Thoracic aorta (tissue), 2 donors: Measurements from ENCODE around the gene GK2. TPM values are rescaled to one million over a fixed set of nuclear protein-coding genes. Genes with fewer than 3 reads are reported as not detected.

ENCODE experiments used
- ATAC-seq: fragments of 150-250 bp; one replicate; pipeline ENCODE4 v1.8.0; 2017; ENCODE audit warnings: low read depth; ENCODE audit not compliant: insufficient number of reproducible peaks, low FRiP score
- DNase-seq: peaks from one replicate; pipeline ENCODE4 v3.0.0-alpha.2; 2020; ENCODE audit warnings: low spot score
- H3K27ac ChIP-seq, 2 donors: fragments of 200-600 bp; sonication (generic); 1 replicate in 1 of 2; 2 replicates in 1 of 2; pipeline ENCODE4 v1.5.1; 2016; ENCODE audit warnings: mild to moderate bottlenecking in 2 of 2, moderate library complexity in 2 of 2
- H3K27me3 ChIP-seq: fragments of 200-600 bp; sonication (generic); replicated peaks from 2 replicates; pipeline ENCODE4 v1.6.0; 2016; ENCODE audit warnings: mild to moderate bottlenecking; ENCODE audit not compliant: insufficient read depth
- H3K36me3 ChIP-seq: fragments of 200-600 bp; sonication (generic); one replicate; pipeline ENCODE4 v1.5.1; 2016
- H3K4me1 ChIP-seq, 2 donors: fragments of 200-600 bp; sonication (generic); 1 replicate in 1 of 2; 2 replicates in 1 of 2; pipeline versions ENCODE4 v1.5.1 to v1.6.0; 2016; ENCODE audit warnings: low read depth in 2 of 2, mild to moderate bottlenecking in 1 of 2; ENCODE audit not compliant: control insufficient read depth in 1 of 2
- H3K4me3 ChIP-seq: fragments of 200-600 bp; sonication (generic); 2 replicates; pipeline ENCODE4 v1.5.1; 2016; ENCODE audit warnings: mild to moderate bottlenecking
- H3K9me3 ChIP-seq: fragments of 200-600 bp; sonication (generic); 2 replicates; pipeline ENCODE4 v1.5.1; 2016
- CTCF ChIP-seq: fragments of 200-600 bp; sonication (generic); IDR thresholded peaks from one replicate; pipeline ENCODE4 v1.5.1; 2019; ENCODE audit warnings: antibody characterized with exemption
- total RNA-seq, 2 donors: library from RNA; depleted of rRNA; stranded (reverse); fragments of >200 nt; gene quantifications; one replicate each; pipeline versions ENCODE4 v1.1.0 to v1.2.3, GENCODE V29; 2016

Gene GK2
- total RNA-seq, 2 donors from 2014 or later = not detected

- no peak for DNase-seq
- no peak for ATAC-seq
- Histone ChIP-seq H3K36me3 (no peaks in the 10 kb centered on the region), H3K27ac (no peak overlapping the region), H3K4me3 (no peak overlapping the region), H3K4me1 (peaks cover 0 to 15% of the 10 kb centered on the region in 2 donors), H3K27me3 (no peaks in the 10 kb centered on the region), H3K9me3 (no peaks in the 10 kb centered on the region)
- no peak for TF ChIP-seq CTCF
Measured at GRCh38 chr4:79426989-79427388, 19.0 kb upstream of the GK2 start.

DNA sequence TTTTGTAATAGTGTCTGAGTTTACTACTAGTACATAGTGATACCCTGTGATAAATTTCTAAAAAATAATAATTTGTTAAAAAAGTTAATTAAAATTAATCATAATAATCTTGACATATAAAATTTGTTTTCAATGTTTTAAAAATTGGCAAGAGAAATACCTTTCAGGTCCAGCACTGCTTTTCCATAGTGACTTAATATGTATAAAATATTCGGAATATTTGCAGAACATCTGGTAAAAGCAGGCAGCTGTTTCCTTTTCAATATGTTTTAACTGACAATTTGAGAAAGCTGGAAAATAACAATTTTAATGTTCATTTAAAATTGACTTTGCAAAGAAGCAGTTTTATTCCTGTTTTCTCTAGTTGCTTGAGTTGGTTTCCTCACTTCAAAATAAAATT, 17.6 kb upstream of the GK2 start:
- Histone ChIP-seq H3K27me3 (no peaks in the 10 kb centered on the region), H3K4me3 (no peak overlapping the region), H3K4me1 (peaks cover 0 to 15% of the 10 kb centered on the region in 2 donors), H3K36me3 (no peaks in the 10 kb centered on the region), H3K27ac (no peak overlapping the region), H3K9me3 (no peaks in the 10 kb centered on the region)
- no peak for DNase-seq
- no peak for ATAC-seq
- no peak for TF ChIP-seq CTCF

DNA sequence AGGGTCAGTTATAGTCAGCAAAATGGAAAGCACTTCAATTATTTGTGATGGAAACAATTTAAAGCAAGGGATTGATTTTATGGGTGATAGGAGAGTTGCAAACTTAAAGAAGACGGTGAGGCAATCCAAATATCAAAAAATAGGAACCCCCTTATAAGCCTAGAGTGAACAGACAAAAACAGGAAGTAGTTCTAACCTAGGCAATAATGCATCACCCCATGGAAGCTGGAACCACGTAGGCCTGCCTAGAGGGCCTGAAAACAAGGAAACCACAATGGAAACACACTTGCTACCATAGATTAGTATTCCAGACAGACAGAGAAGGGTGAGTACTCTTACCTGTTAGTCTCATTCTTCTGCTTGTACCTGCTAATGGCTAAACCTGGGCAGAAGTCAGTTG, 13.5 kb upstream of the GK2 start:
- no peak overlapping the region for H3K4me3 ChIP-seq
- no peak overlapping the region for H3K27ac ChIP-seq
- no peaks in the 10 kb centered on the region for H3K9me3 ChIP-seq
- no peaks in the 10 kb centered on the region for H3K36me3 ChIP-seq
- no peaks in the 10 kb centered on the region for H3K4me1 ChIP-seq
- no peaks in the 10 kb centered on the region for H3K27me3 ChIP-seq
- TF ChIP-seq CTCF = no peak
- ATAC-seq (no peak), DNase-seq (no peak)

DNA sequence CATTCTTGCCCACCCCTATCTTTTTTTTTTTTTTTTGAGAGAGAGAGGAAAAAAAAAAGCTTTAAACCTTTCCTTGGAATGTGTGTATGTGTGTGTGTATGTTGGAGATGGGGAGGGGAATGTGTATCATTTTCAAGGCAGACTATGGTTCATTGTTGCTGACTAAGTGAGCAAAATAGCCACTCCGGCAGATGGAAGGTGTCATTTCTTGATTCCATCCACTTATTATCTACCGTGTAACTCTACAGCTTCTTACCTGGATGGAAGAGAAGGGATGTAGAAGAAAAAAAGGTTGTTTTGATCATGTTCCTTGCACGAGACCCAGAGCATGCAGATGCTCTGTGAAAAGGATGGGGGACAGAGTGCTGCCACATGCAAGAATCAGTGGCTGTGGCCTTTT, 5.9 kb upstream of the GK2 start:
- no peaks in the 10 kb centered on the region for H3K27me3 ChIP-seq
- H3K27ac ChIP-seq = no peak overlapping the region
- TF ChIP-seq CTCF = no peak
- no peak for ATAC-seq
- no peaks in the 10 kb centered on the region for H3K9me3 ChIP-seq
- no peak for DNase-seq
- H3K36me3 ChIP-seq = no peaks in the 10 kb centered on the region
- H3K4me3 ChIP-seq = no peak overlapping the region
- H3K4me1 ChIP-seq = no peaks in the 10 kb centered on the region

GRCh38 chr4:79413032-79413885, 5.2 kb upstream of the GK2 start:
- H3K27ac ChIP-seq = no peak overlapping the region
- TF ChIP-seq CTCF = no peak

More at GRCh38 chr4:79413032-79413885, 5.2 kb upstream of the GK2 start:
- ATAC-seq (no peak), DNase-seq (no peak)
- Histone ChIP-seq H3K4me1 (no peaks in the 10 kb centered on the region), H3K36me3 (no peaks in the 10 kb centered on the region), H3K4me3 (no peak overlapping the region), H3K27me3 (no peaks in the 10 kb centered on the region), H3K9me3 (no peaks in the 10 kb centered on the region)
